Fibroblast of mammary gland (primary cell): ENCODE results near the gene SEZ6L2.

Source experiments
- DNase-seq: peaks from one replicate; pipeline ENCODE4 v3.0.0-alpha.2; 2010; ENCODE audit warnings: low read depth
- H3K4me3 ChIP-seq: 2 replicates; pipeline ENCODE4 v1.5.1; 2011; ENCODE audit warnings: low read depth, mild to moderate bottlenecking, low read length, moderate library complexity; ENCODE audit not compliant: control insufficient read depth
- CTCF ChIP-seq: conservative IDR thresholded peaks from 2 replicates; pipeline ENCODE4 v1.5.1; 2011; ENCODE audit warnings: low read depth, low read length, inconsistent platforms; ENCODE audit not compliant: control insufficient read depth, insufficient read depth

Gene SEZ6L2

GRCh38 chr16:29845656-29846055 lies 53.7 kb downstream of the SEZ6L2 start:
- no peak for DNase-seq
- TF ChIP-seq CTCF, result no peak
- H3K4me3 ChIP-seq, result no peak overlapping the region

GRCh38 chr16:29844575-29845331 lies 54.6 kb downstream of the SEZ6L2 start:
- no peak for TF ChIP-seq CTCF
- peak; percentile 71 for DNase-seq
- H3K4me3 ChIP-seq, result no peak overlapping the region

GRCh38 chr16:29843931-29844330 lies 55.4 kb downstream of the SEZ6L2 start:
- no peak for TF ChIP-seq CTCF
- DNase-seq, result no peak
- no peak overlapping the region for H3K4me3 ChIP-seq

GRCh38 chr16:29842732-29843346 lies 56.5 kb downstream of the SEZ6L2 start:
- peak; percentile 14 for TF ChIP-seq CTCF
- no peak overlapping the region for H3K4me3 ChIP-seq

GRCh38 chr16:29841631-29842030 lies 57.7 kb downstream of the SEZ6L2 start:
- no peak for DNase-seq
- no peak overlapping the region for H3K4me3 ChIP-seq
- no peak for TF ChIP-seq CTCF

More at GRCh38 chr16:29842732-29843346, 56.5 kb downstream of the SEZ6L2 start:
- no peak for DNase-seq

GRCh38 chr16:29840240-29840639 lies 59.1 kb downstream of the SEZ6L2 start:
- DNase-seq, result no peak
- TF ChIP-seq CTCF, result no peak
- H3K4me3 ChIP-seq, result no peak overlapping the region
